Liver (tissue), 9 donors: ENCODE data around the gene ERC1. TPM values are rescaled to one million over a fixed set of nuclear protein-coding genes. Genes with fewer than 3 reads are reported as not detected.

Experiments used
- DNase-seq: peaks from one replicate; pipeline ENCODE4 v3.0.0-alpha.2; 2017; ENCODE audit warnings: low spot score
- H3K27ac ChIP-seq, 2 donors: one replicate each; pipeline ENCODE4 v1.7.0; 2013; ENCODE audit warnings: inconsistent platforms in 2 of 2, low read length in 2 of 2, control low read depth in 1 of 2, low read depth in 1 of 2, mild to moderate bottlenecking in 1 of 2
- H3K27me3 ChIP-seq, 4 donors: one replicate each; pipeline versions ENCODE4 v1.6.1 to v1.7.0; 2013; ENCODE audit warnings: low read length in 3 of 4, inconsistent platforms in 1 of 4, mild to moderate bottlenecking in 1 of 4, moderate library complexity in 1 of 4; ENCODE audit not compliant: control insufficient read depth in 4 of 4, insufficient read depth in 4 of 4
- H3K36me3 ChIP-seq, 4 donors: one replicate each; pipeline versions ENCODE4 v1.6.1 to v1.7.0; 2013; ENCODE audit warnings: low read length in 3 of 4, mild to moderate bottlenecking in 3 of 4, low read depth in 1 of 4, moderate library complexity in 1 of 4; ENCODE audit not compliant: control insufficient read depth in 4 of 4, insufficient read depth in 3 of 4
- H3K4me1 ChIP-seq, 4 donors: one replicate each; pipeline versions ENCODE4 v1.6.1 to v1.7.0; 2013; ENCODE audit warnings: low read length in 3 of 4, mild to moderate bottlenecking in 3 of 4, moderate library complexity in 1 of 4; ENCODE audit not compliant: control insufficient read depth in 4 of 4, insufficient read depth in 4 of 4
- H3K4me3 ChIP-seq, 3 donors: one replicate each; pipeline versions ENCODE4 v1.6.1 to v1.7.0; 2013; ENCODE audit warnings: low read length in 3 of 3, control low read depth in 1 of 3, low read depth in 1 of 3, mild to moderate bottlenecking in 1 of 3
- H3K9ac ChIP-seq, 2 donors: one replicate each; pipeline ENCODE4 v1.7.0; 2013; ENCODE audit warnings: low read length in 2 of 2, mild to moderate bottlenecking in 2 of 2, moderate library complexity in 2 of 2, control low read depth in 1 of 2, low read depth in 1 of 2
- H3K9me3 ChIP-seq, 4 donors: one replicate each; pipeline versions ENCODE4 v1.6.1 to v1.7.0; 2013; ENCODE audit warnings: low read length in 3 of 4; ENCODE audit not compliant: control insufficient read depth in 4 of 4
- CTCF ChIP-seq: fragments of 150-350 bp; IDR thresholded peaks from 2 replicates; pipeline ENCODE4 v1.5.1; 2017; ENCODE audit warnings: improper control_type of control experiment, low read depth, low read length; ENCODE audit not compliant: missing input control
- FOXA1 ChIP-seq: IDR thresholded peaks from 2 replicates; pipeline ENCODE4 v1.6.1; 2016; ENCODE audit warnings: antibody characterized with exemption
- FOXA2 ChIP-seq: IDR thresholded peaks from 2 replicates; pipeline ENCODE4 v1.6.1; 2016; ENCODE audit warnings: antibody characterized with exemption
- GABPA ChIP-seq, 2 donors: IDR thresholded peaks in 1 of 2; conservative IDR thresholded peaks in 1 of 2; 2 replicates each; pipeline ENCODE4 v1.6.1; 2016; ENCODE audit warnings: antibody characterized with exemption in 2 of 2, mild to moderate bottlenecking in 1 of 2, moderate library complexity in 1 of 2
- HNF4G ChIP-seq: IDR thresholded peaks from 2 replicates; pipeline ENCODE4 v1.6.1; 2016; ENCODE audit warnings: antibody characterized with exemption
- MAX ChIP-seq: IDR thresholded peaks from 2 replicates; pipeline ENCODE4 v1.6.1; 2016; ENCODE audit warnings: antibody characterized with exemption
- RAD21 ChIP-seq, 2 donors: IDR thresholded peaks; 2 replicates each; pipeline ENCODE4 v1.6.1; 2016; ENCODE audit warnings: antibody characterized with exemption in 2 of 2, mild to moderate bottlenecking in 2 of 2
- TAF1 ChIP-seq: conservative IDR thresholded peaks from 2 replicates; pipeline ENCODE4 v1.6.1; 2016; ENCODE audit warnings: antibody characterized with exemption, mild to moderate bottlenecking
- WGBS: extraction: QIAGEN DNeasy Blood & Tissue Kit; methylation state at CpG from one replicate; pipeline ENCODE4 v1.1.7; 2013; 5-methylcytosine and 5-hydroxymethylcytosine counted together
- polyA plus RNA-seq, 2 donors: library from polyadenylated mRNA; stranded (reverse) in 1 of 2; unstranded in 1 of 2; fragments of 200-250 nt in 1 of 2; fragments of >200 nt in 1 of 2; fragmentation: Nextera tagmentation in 1 of 2; extraction: Ambion mirVana in 1 of 2; gene quantifications; one replicate each; pipeline versions ENCODE4 v1.2.1 to v1.2.3, GENCODE V29; 2013 to 2015
- total RNA-seq, 2 donors: library from RNA; depleted of rRNA; stranded (reverse); fragments of >200 nt; gene quantifications; one replicate each; pipeline ENCODE4 v1.2.3, GENCODE V29; 2014
- donor health status: healthy.
- donor health status: healthy.
- donor health status: healthy.
- donor health status: healthy.
- donor health status: healthy.

Gene ERC1
- total and polyA plus RNA-seq, 4 donors: 6.2 to 50.2 (median 10.3) TPM

GRCh38 chr12:1515428-1515827 lies 524.4 kb downstream of the ERC1 start:
- Histone ChIP-seq H3K9ac (no peak overlapping the region), H3K4me1 (peaks cover 3 to 10% (median 6%) of the 10 kb centered on the region in 4 donors)

GRCh38 chr12:1517007-1517406 lies 526.0 kb downstream of the ERC1 start:
- H3K9me3 ChIP-seq: peaks cover 0 to 1% (median 0%) of the 10 kb centered on the region in 4 donors
- H3K27me3 ChIP-seq: no peaks in the 10 kb centered on the region
- H3K4me1 ChIP-seq: peaks cover 3 to 10% (median 6%) of the 10 kb centered on the region in 4 donors
- 25% methylated on average over 2 of the region's 2 CpGs for WGBS
- no peak overlapping the region for H3K4me3 ChIP-seq
- peak in 1 of 2 donors; percentile 6 for TF ChIP-seq RAD21 (IDR thresholded peaks at IDR 0.05)
- no peak for TF ChIP-seq TAF1
- no peak overlapping the region for H3K9ac ChIP-seq
- H3K36me3 ChIP-seq: no peaks in the 10 kb centered on the region
- no peak for DNase-seq
- no peak overlapping the region for H3K27ac ChIP-seq

More at GRCh38 chr12:1515428-1515827, 524.4 kb downstream of the ERC1 start:
- TF ChIP-seq HNF4G: no peak
- no peak overlapping the region for H3K4me3 ChIP-seq
- WGBS: 97% methylated on average over 1 of the region's 1 CpG
- H3K27me3 ChIP-seq: no peaks in the 10 kb centered on the region
- no peak overlapping the region for H3K27ac ChIP-seq
- no peaks in the 10 kb centered on the region for H3K36me3 ChIP-seq
- DNase-seq: no peak
- H3K9me3 ChIP-seq: peaks cover 0 to 1% (median 0%) of the 10 kb centered on the region in 4 donors

- no peaks in the 10 kb centered on the region for H3K27me3 ChIP-seq
- 86% methylated on average over 8 of the region's 8 CpGs for WGBS
- no peak overlapping the region for H3K4me3 ChIP-seq
- H3K9ac ChIP-seq: no peak overlapping the region
- no peak overlapping the region for H3K27ac ChIP-seq
- no peak for TF ChIP-seq MAX
- no peak for TF ChIP-seq FOXA2
- no peak for TF ChIP-seq CTCF
- no peak for TF ChIP-seq HNF4G
- TF ChIP-seq RAD21 (IDR thresholded peaks at IDR 0.05): no peak
- TF ChIP-seq FOXA1: no peak
- no peak for TF ChIP-seq GABPA (IDR thresholded peaks at IDR 0.05 in 1 of 2, conservative IDR thresholded peaks at IDR 0.05 in 1 of 2)
- no peaks in the 10 kb centered on the region for H3K36me3 ChIP-seq
- peaks cover 0 to 1% (median 0%) of the 10 kb centered on the region in 4 donors for H3K9me3 ChIP-seq
- DNase-seq: no peak
- peaks cover 3 to 10% (median 6%) of the 10 kb centered on the region in 4 donors for H3K4me1 ChIP-seq
Measured at GRCh38 chr12:1517734-1518525, 526.9 kb downstream of the ERC1 start.
